Right lobe of liver (tissue), 6 donors: ENCODE measurements around the gene SP1. TPM values are rescaled to one million over a fixed set of nuclear protein-coding genes. Genes with fewer than 3 reads are reported as not detected.

Experiments used
- ATAC-seq, 4 donors: fragments of 200-7000 bp; cut with Tn5 transposase; one replicate each; pipeline ENCODE4 v1.9.1; 2020; ENCODE audit warnings: mild to moderate bottlenecking in 4 of 4, moderate library complexity in 4 of 4
- DNase-seq, 3 donors: peaks; one replicate each; pipeline ENCODE4 v3.0.0-alpha.2; 2020
- H3K27ac ChIP-seq, 3 donors: fragments of 200-600 bp; one replicate each; pipeline ENCODE4 v1.8.0; 2022
- H3K27me3 ChIP-seq, 2 donors: fragments of 200-600 bp; one replicate each; pipeline ENCODE4 v1.8.0; 2022
- H3K36me3 ChIP-seq, 4 donors: fragments of 200-600 bp; sonication (generic) in 1 of 4; one replicate each; pipeline versions ENCODE4 v1.5.1 to v1.8.0; 2017 to 2022; ENCODE audit warnings: control low read depth in 1 of 4
- H3K4me1 ChIP-seq, 4 donors: fragments of 200-600 bp; sonication (generic) in 1 of 4; one replicate each; pipeline versions ENCODE4 v1.5.1 to v1.8.0; 2017 to 2022; ENCODE audit warnings: control low read depth in 1 of 4
- H3K4me3 ChIP-seq, 3 donors: fragments of 200-600 bp; one replicate each; pipeline ENCODE4 v1.8.0; 2022
- H3K9me3 ChIP-seq, 4 donors: fragments of 200-600 bp; sonication (generic) in 1 of 4; one replicate each; pipeline versions ENCODE4 v1.5.1 to v1.8.0; 2017 to 2022; ENCODE audit warnings: control low read depth in 1 of 4
- POLR2A ChIP-seq: fragments of 450-650 bp; IDR thresholded peaks from one replicate; pipeline ENCODE4 v1.6.1; 2017; ENCODE audit warnings: antibody characterized with exemption, mild to moderate bottlenecking
- WGBS: methylation state at CpG from one replicate; pipeline ENCODE4 v1.1.6; 2018; ENCODE audit warnings: low coverage, low lambda C conversion rate; ENCODE audit not compliant: insufficient coverage; ENCODE audit errors: missing lambda C conversion rate; 5-methylcytosine and 5-hydroxymethylcytosine counted together
- intact Hi-C, 2 donors: fragments of 100-400 bp; cut with DNase I; formaldehyde crosslinking; loops; one replicate each; pipeline versions ENCODE4 v1.11.2 to v1.14.1; 2022
- total RNA-seq, 6 experiments: library from RNA; depleted of rRNA in 2 of 6; stranded (reverse); fragments of >200 nt in 2 of 6; fragmentation: NEBNext Ultra II Directional in 3 of 6; extraction: Animal tissue kit (Norgen Biotek cat#: 25700) in 3 of 6; gene quantifications; one replicate each; pipeline versions ENCODE4 v1.1.0 to v1.2.4, GENCODE V29; 2016 to 2023
- TF ChIP-seq, protein P1 (sequence below), 4 donors: fragments of 200-600 bp in 3 of 4; fragments of 450-650 bp in 1 of 4; IDR thresholded peaks; one replicate each; pipeline versions ENCODE4 v1.5.1 to v1.8.0; 2016 to 2022; ENCODE audit warnings: antibody characterized with exemption in 4 of 4, mild to moderate bottlenecking in 2 of 4
- donor health status: DM: no; HTN: yes; CAD: no.
- donor health status: DM: no; HTN: no; CAD: no.
- donor health status: DM: no; HTN: no; CAD: no.
- donor health status: DM: no; HTN: yes; CAD: no.
- donor health status: DM: no; HTN: yes; CAD: no.

SP1 gene
- total RNA-seq, 6 experiments from 2014 or later: 20.3 to 29.2 (median 23.9) TPM

DNA sequence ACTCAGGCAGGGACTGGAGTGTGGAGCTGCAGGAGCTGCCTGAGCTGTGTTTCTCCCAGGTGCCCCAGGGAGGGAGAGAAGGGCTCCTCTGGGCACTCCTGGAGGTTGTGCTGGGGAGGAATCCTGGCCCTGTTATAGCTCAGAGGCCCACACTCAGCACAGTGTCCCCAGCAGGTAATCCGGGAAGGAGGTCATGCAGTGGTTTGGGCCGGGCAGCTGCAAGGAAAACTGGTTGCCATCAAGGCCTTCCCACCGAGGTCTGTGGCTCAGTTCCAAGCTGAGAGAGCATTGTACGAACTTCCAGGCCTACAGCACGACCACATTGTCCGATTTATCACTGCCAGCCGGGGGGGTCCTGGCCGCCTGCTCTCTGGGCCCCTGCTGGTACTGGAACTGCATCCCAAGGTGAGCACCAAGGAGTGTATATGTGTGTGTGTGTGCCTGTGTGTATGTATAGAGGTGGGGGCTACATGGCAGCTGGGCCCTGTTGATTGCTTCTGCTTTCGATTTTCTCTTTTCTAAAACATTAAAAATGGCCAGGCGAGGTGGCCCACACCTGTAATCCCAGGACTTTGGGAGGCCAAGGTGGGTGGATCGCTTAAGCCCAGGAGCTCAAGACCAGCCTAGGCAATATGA is 45.7 kb downstream of the SP1 start:
- H3K4me3 ChIP-seq: no peak overlapping the region
- H3K4me1 ChIP-seq: peaks cover 0 to 2% (median 0%) of the 10 kb centered on the region in 4 donors
- ATAC-seq (peak in 1 of 4 donors; percentile 2), DNase-seq (peak in 1 of 3 donors; percentile 35)
- H3K27me3 ChIP-seq: no peaks in the 10 kb centered on the region
- no peak for TF ChIP-seq POLR2A
- TF ChIP-seq, protein P1, sequence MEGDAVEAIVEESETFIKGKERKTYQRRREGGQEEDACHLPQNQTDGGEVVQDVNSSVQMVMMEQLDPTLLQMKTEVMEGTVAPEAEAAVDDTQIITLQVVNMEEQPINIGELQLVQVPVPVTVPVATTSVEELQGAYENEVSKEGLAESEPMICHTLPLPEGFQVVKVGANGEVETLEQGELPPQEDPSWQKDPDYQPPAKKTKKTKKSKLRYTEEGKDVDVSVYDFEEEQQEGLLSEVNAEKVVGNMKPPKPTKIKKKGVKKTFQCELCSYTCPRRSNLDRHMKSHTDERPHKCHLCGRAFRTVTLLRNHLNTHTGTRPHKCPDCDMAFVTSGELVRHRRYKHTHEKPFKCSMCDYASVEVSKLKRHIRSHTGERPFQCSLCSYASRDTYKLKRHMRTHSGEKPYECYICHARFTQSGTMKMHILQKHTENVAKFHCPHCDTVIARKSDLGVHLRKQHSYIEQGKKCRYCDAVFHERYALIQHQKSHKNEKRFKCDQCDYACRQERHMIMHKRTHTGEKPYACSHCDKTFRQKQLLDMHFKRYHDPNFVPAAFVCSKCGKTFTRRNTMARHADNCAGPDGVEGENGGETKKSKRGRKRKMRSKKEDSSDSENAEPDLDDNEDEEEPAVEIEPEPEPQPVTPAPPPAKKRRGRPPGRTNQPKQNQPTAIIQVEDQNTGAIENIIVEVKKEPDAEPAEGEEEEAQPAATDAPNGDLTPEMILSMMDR (IDR thresholded peaks at IDR 0.05): no peak
- H3K36me3 ChIP-seq: no peaks in the 10 kb centered on the region
- intact Hi-C loops: loop anchor here in 1 of 2 donors (5.0 kb wide), 1 partner anchor 78 kb away; no protein-coding TSS in a partner anchor
- no peaks in the 10 kb centered on the region for H3K9me3 ChIP-seq
- peak overlapping the region in 1 of 3 donors; percentile 16 for H3K27ac ChIP-seq
- 75% methylated on average over 3 of the region's 11 CpGs for WGBS

DNA sequence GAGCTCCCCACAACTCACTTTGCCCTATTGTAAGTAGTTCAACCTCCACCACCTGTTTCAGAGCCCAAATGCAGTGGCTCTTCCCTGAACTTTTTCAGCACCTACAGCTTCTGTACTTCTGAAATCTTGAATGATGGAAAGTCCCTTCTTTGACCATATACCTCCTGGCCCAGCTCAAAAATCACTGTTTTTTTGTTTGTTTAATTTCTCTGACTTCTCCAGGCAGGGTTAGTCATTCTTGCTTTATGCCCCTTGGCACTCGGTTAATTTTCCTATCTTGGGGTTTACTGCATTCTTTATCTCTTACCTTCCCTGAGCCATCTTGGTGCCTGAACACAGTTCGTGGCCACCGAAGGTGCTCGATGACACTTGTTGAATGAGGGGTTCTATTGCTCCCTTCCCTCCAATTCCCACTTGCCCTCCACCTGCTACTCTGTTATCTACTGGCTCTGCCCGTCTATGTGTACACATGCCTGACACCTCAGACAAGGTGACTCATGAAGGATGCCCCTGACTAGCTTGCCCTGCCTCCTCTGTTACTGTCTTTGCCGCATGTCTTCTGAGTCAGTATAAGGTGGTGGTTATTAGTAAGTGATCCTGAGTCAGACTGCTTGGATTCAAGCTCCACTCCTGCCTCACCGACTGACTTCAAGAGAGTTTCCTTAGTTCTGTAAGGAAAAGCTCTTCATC is 48.1 kb downstream of the SP1 start:
- TF ChIP-seq, protein P1 (IDR thresholded peaks at IDR 0.05): no peak
- TF ChIP-seq POLR2A: no peak
- no peaks in the 10 kb centered on the region for H3K4me1 ChIP-seq
- 77% methylated on average over 7 of the region's 7 CpGs for WGBS
- H3K27ac ChIP-seq: no peak overlapping the region
- intact Hi-C loops: loop anchor here in 1 of 2 donors (5.0 kb wide), 1 partner anchor 81 kb away; no protein-coding TSS in a partner anchor
- no peak overlapping the region for H3K4me3 ChIP-seq
- DNase-seq (peak in 1 of 3 donors; percentile 15), ATAC-seq (peak in 1 of 4 donors; percentile 49)
- H3K27me3 ChIP-seq: no peaks in the 10 kb centered on the region
- no peaks in the 10 kb centered on the region for H3K9me3 ChIP-seq
- no peaks in the 10 kb centered on the region for H3K36me3 ChIP-seq

DNA sequence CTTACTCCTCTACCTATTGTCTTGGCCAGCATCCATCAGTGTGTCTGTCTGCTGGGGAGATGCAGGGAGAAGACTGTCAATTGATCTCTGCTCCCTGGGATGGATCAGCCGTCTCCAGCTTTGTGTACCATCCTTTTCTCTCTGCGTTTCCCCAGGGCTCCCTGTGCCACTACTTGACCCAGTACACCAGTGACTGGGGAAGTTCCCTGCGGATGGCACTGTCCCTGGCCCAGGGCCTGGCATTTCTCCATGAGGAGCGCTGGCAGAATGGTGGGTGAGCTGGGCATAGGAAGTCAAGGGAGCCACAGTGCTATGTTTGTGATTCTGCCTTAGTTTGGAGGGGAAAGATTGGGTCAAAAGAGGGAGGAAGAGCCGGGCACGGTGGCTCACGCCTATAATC is 48.8 kb downstream of the SP1 start:
- 83% methylated on average over 6 of the region's 7 CpGs for WGBS
- H3K27ac ChIP-seq: no peak overlapping the region

DNA sequence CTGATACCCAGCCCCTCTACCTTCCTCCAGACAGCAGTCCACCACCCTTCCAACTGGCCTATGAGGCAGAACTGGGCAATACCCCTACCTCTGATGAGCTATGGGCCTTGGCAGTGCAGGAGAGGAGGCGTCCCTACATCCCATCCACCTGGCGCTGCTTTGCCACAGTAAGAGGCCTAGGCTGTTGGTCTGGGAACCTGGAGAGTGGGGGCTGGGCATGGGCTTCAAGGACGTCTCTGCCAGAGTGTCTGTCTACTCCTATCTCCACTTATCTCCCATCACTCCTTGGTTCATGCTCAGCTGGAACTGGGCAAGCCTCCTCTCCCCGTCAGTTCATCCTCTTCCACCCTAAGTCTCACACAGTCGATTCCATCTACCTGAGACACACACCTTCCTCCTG is 50.1 kb downstream of the SP1 start:
- H3K9me3 ChIP-seq: no peaks in the 10 kb centered on the region
- intact Hi-C loops: no loop called here
- H3K36me3 ChIP-seq: no peaks in the 10 kb centered on the region
- no peak for DNase-seq
- TF ChIP-seq, protein P1 (IDR thresholded peaks at IDR 0.05): no peak
- TF ChIP-seq POLR2A: no peak
- H3K27ac ChIP-seq: no peak overlapping the region
- ATAC-seq: no peak
- H3K4me1 ChIP-seq: no peaks in the 10 kb centered on the region
- no peaks in the 10 kb centered on the region for H3K27me3 ChIP-seq
- H3K4me3 ChIP-seq: no peak overlapping the region
- 72% methylated on average over 3 of the region's 5 CpGs for WGBS

More for the DNA sequence above, 48.8 kb downstream of the SP1 start:
- TF ChIP-seq, protein P1 (IDR thresholded peaks at IDR 0.05): no peak
- TF ChIP-seq POLR2A: no peak
- intact Hi-C loops: loop anchor here in 1 of 2 donors (5.0 kb wide), 1 partner anchor 81 kb away; no protein-coding TSS in a partner anchor
- ATAC-seq: no peak
- Histone ChIP-seq H3K36me3 (no peaks in the 10 kb centered on the region), H3K9me3 (no peaks in the 10 kb centered on the region), H3K4me1 (no peaks in the 10 kb centered on the region), H3K4me3 (no peak overlapping the region), H3K27me3 (no peaks in the 10 kb centered on the region)
- peak in 1 of 3 donors; percentile 37 for DNase-seq
